Hepatocyte (in vitro differentiated cells): Measurements from ENCODE around the gene DNM3. TPM values are rescaled to one million over a fixed set of nuclear protein-coding genes. Genes with fewer than 3 reads are reported as not detected.

ENCODE experiments used
- DNase-seq: peaks from one replicate; pipeline ENCODE4 v3.0.0-alpha.2; 2016; ENCODE audit warnings: low spot score
- H2AFZ ChIP-seq: fragments of 200-600 bp; sonication (generic); 2 replicates; pipeline ENCODE4 v1.6.0; 2016; ENCODE audit warnings: antibody characterized with exemption, mild to moderate bottlenecking
- H3K27ac ChIP-seq: fragments of 200-600 bp; sonication (generic); 2 replicates; pipeline ENCODE4 v1.5.1; 2016; ENCODE audit warnings: mild to moderate bottlenecking
- H3K27me3 ChIP-seq: fragments of 200-600 bp; sonication (generic); 2 replicates; pipeline ENCODE4 v1.6.1; 2016
- H3K36me3 ChIP-seq: fragments of 200-600 bp; sonication (generic); replicated peaks from 2 replicates; pipeline ENCODE4 v1.5.1; 2016; ENCODE audit warnings: low read depth; ENCODE audit not compliant: insufficient read depth
- H3K4me1 ChIP-seq: fragments of 200-600 bp; sonication (generic); 2 replicates; pipeline ENCODE4 v1.5.1; 2016; ENCODE audit warnings: mild to moderate bottlenecking, moderate library complexity; ENCODE audit not compliant: insufficient read depth
- H3K4me2 ChIP-seq: fragments of 200-600 bp; sonication (generic); 2 replicates; pipeline ENCODE4 v1.6.0; 2016
- H3K4me3 ChIP-seq: fragments of 200-600 bp; sonication (generic); 2 replicates; pipeline ENCODE4 v1.5.1; 2016; ENCODE audit warnings: mild to moderate bottlenecking
- H3K79me2 ChIP-seq: fragments of 200-600 bp; sonication (generic); 2 replicates; pipeline ENCODE4 v1.6.0; 2017; ENCODE audit warnings: mild to moderate bottlenecking
- H3K9me2 ChIP-seq: fragments of 200-600 bp; sonication (generic); replicated peaks from 2 replicates; pipeline ENCODE4 v1.6.0; 2017; ENCODE audit warnings: mild to moderate bottlenecking; ENCODE audit not compliant: insufficient read depth
- H3K9me3 ChIP-seq: fragments of 200-600 bp; sonication (generic); 2 replicates; pipeline ENCODE4 v1.5.1; 2016; ENCODE audit warnings: low read depth, mild to moderate bottlenecking
- H4K20me1 ChIP-seq: fragments of 200-600 bp; sonication (generic); 2 replicates; pipeline ENCODE4 v1.6.0; 2016; ENCODE audit warnings: mild to moderate bottlenecking; ENCODE audit not compliant: insufficient read depth, poor library complexity, severe bottlenecking
- EZH2 ChIP-seq: fragments of 200-600 bp; sonication (generic); IDR thresholded peaks from 2 replicates; pipeline ENCODE4 v1.6.1; 2016; ENCODE audit warnings: antibody characterized with exemption, mild to moderate bottlenecking, borderline replicate concordance
- EZH2phosphoT487 ChIP-seq: fragments of 200-600 bp; sonication (generic); IDR thresholded peaks from one replicate; pipeline ENCODE4 v1.6.1; 2018; ENCODE audit warnings: antibody characterized with exemption, mild to moderate bottlenecking, low read depth, moderate library complexity; ENCODE audit not compliant: unreplicated experiment, severe bottlenecking
- WGBS: methylation state at CpG from one replicate; pipeline ENCODE4 v1.1.6; 2016; ENCODE audit warnings: low lambda C conversion rate; ENCODE audit errors: missing lambda C conversion rate; 5-methylcytosine and 5-hydroxymethylcytosine counted together
- polyA plus RNA-seq: library from polyadenylated mRNA; unstranded; fragments of >200 nt; fragmentation: Nextera tagmentation; extraction: Ambion mirVana; gene quantifications from 2 replicates; pipeline ENCODE4 v1.2.1, GENCODE V29; 2016
- total RNA-seq: library from RNA; depleted of rRNA; stranded (reverse); fragments of >200 nt; gene quantifications from 2 replicates; pipeline ENCODE4 v1.2.3, GENCODE V29; 2014
- TF ChIP-seq, protein P1 (sequence below): fragments of 200-600 bp; sonication (generic); IDR thresholded peaks from 2 replicates; pipeline ENCODE4 v1.5.1; 2016; ENCODE audit warnings: antibody characterized with exemption, mild to moderate bottlenecking; ENCODE audit not compliant: poor library complexity

Gene DNM3
- total and polyA plus RNA-seq, 2 experiments from 2014 or later, result 1.5 TPM; not detected in 1

DNA sequence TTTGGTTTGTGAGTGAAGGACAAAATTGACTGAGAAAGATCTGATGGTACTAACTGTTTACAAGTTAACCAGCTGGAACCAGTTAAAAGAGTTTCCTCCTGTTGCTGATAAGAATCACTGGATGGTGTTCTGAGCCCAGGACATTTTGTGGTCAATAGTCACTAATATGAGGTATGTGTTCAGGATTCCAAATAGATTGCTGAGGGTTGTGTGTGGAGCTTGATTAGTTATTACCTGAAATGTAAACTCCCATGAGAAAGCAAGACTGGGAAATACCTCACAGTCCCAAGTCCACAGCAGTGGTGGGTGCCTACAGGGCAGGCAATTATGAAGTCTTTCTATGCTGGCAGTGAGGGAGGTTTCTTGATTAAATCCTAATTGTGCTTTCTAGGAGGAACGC is 164.6 kb downstream of the DNM3 start:
- peak overlapping the region; percentile 25 for H2AFZ ChIP-seq
- DNase-seq, result peak; percentile 51
- WGBS, result 64% methylated on average over 1 of the region's 1 CpG
- peak overlapping the region; percentile 13 for H3K4me2 ChIP-seq
- no peaks in the 10 kb centered on the region for H3K9me2 ChIP-seq
- peaks cover 7% of the 10 kb centered on the region for H3K9me3 ChIP-seq
- peak overlapping the region; percentile 87 for H3K27ac ChIP-seq
- peaks cover 12% of the 10 kb centered on the region for H3K4me1 ChIP-seq
- TF ChIP-seq EZH2phosphoT487, result no peak
- TF ChIP-seq EZH2, result no peak
- TF ChIP-seq, protein P1, sequence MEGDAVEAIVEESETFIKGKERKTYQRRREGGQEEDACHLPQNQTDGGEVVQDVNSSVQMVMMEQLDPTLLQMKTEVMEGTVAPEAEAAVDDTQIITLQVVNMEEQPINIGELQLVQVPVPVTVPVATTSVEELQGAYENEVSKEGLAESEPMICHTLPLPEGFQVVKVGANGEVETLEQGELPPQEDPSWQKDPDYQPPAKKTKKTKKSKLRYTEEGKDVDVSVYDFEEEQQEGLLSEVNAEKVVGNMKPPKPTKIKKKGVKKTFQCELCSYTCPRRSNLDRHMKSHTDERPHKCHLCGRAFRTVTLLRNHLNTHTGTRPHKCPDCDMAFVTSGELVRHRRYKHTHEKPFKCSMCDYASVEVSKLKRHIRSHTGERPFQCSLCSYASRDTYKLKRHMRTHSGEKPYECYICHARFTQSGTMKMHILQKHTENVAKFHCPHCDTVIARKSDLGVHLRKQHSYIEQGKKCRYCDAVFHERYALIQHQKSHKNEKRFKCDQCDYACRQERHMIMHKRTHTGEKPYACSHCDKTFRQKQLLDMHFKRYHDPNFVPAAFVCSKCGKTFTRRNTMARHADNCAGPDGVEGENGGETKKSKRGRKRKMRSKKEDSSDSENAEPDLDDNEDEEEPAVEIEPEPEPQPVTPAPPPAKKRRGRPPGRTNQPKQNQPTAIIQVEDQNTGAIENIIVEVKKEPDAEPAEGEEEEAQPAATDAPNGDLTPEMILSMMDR, result no peak
- H3K27me3 ChIP-seq, result no peaks in the 10 kb centered on the region
- no peaks in the 10 kb centered on the region for H4K20me1 ChIP-seq
- no peaks in the 10 kb centered on the region for H3K36me3 ChIP-seq
- H3K79me2 ChIP-seq, result no peaks in the 10 kb centered on the region
- H3K4me3 ChIP-seq, result no peak overlapping the region

- peaks cover 12% of the 10 kb centered on the region for H3K4me1 ChIP-seq
- no peaks in the 10 kb centered on the region for H3K27me3 ChIP-seq
- peaks cover 9% of the 10 kb centered on the region for H3K9me3 ChIP-seq
- H3K4me2 ChIP-seq, result no peak overlapping the region
- TF ChIP-seq, protein P1, result no peak
- TF ChIP-seq EZH2phosphoT487 (no peak), EZH2 (no peak)
- H2AFZ ChIP-seq, result no peak overlapping the region
- H4K20me1 ChIP-seq, result no peaks in the 10 kb centered on the region
- H3K36me3 ChIP-seq, result no peaks in the 10 kb centered on the region
- no peak for DNase-seq
- no peak overlapping the region for H3K4me3 ChIP-seq
- H3K27ac ChIP-seq, result peak overlapping the region; percentile 87
- no peaks in the 10 kb centered on the region for H3K79me2 ChIP-seq
- no peaks in the 10 kb centered on the region for H3K9me2 ChIP-seq
Observed at GRCh38 chr1:172006660-172007059, 165.4 kb downstream of the DNM3 start.

DNA sequence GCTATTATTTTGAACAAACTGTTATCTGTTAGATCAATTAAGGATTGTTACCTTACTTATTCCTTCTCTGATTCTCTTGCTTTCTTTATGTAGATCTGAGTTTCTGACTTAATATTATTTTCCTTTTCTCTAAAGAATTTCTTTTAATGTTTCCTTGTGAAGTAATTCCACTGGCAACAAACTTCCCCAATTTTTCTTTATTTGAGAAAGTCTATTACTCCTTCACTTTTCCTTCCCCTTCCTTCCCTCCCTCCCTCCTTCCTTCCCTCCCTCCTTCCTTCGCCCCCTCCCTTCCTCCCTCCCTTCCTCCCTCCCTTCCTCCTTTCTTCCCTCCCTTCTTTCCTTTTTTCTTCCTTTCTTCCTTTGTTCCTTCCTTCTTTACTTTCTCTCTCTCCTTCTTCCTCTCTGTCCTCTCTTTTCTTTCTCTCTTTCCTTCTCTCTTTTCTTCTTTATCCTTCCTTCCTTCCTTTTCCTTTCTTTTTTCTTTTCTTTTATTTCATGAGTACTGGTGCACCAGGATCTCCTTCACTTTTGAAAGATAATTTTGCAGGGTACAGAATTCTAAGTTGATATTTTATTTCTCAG is 177.5 kb downstream of the DNM3 start:
- H3K27me3 ChIP-seq, result no peaks in the 10 kb centered on the region
- no peaks in the 10 kb centered on the region for H4K20me1 ChIP-seq
- no peak for DNase-seq
- no peaks in the 10 kb centered on the region for H3K4me1 ChIP-seq
- no peaks in the 10 kb centered on the region for H3K79me2 ChIP-seq
- H3K4me3 ChIP-seq, result no peak overlapping the region
- no peak overlapping the region for H3K4me2 ChIP-seq
- no peak for TF ChIP-seq EZH2
- no peak for TF ChIP-seq EZH2phosphoT487
- TF ChIP-seq, protein P1, result no peak
- H3K36me3 ChIP-seq, result no peaks in the 10 kb centered on the region
- H3K9me2 ChIP-seq, result no peaks in the 10 kb centered on the region
- H3K27ac ChIP-seq, result no peak overlapping the region
- H3K9me3 ChIP-seq, result no peaks in the 10 kb centered on the region
- WGBS, result no CpG with 5 or more reads among the region's 1 CpG
- no peak overlapping the region for H2AFZ ChIP-seq

DNA sequence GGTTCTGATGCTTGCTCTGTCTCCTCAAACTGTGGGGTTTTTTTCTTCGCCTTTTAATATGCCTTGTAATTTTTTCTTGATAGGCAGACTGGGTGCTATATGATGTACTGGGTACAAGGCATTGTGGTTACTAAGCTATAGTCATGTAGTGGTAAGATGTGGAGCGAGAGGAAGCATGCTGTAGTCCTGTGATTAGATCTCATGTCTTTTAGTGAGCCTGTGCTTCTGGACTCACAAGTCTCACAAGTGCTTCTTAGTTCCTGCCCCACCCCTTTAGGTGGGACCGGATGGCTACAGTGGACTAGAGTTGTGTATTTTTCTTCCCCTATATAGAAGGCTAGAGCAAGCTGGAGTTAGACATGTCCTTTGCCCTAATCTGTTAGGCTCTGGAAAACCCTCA is 178.7 kb downstream of the DNM3 start:
- Histone ChIP-seq H3K9me2 (no peaks in the 10 kb centered on the region), H3K79me2 (no peaks in the 10 kb centered on the region), H2AFZ (no peak overlapping the region), H3K4me3 (no peak overlapping the region), H3K27me3 (no peaks in the 10 kb centered on the region), H4K20me1 (no peaks in the 10 kb centered on the region), H3K4me2 (no peak overlapping the region), H3K9me3 (no peaks in the 10 kb centered on the region), H3K4me1 (no peaks in the 10 kb centered on the region), H3K27ac (no peak overlapping the region), H3K36me3 (no peaks in the 10 kb centered on the region)
- WGBS, result 88% methylated on average over 3 of the region's 3 CpGs
- no peak for DNase-seq
- TF ChIP-seq EZH2phosphoT487 (no peak), EZH2 (no peak)
- TF ChIP-seq, protein P1, result no peak
